GM23338 (cell line): ENCODE measurements around the gene KIF18B.

Source experiments
- EZH2 ChIP-seq: fragments of 200-600 bp; sonication (generic); IDR thresholded peaks from one replicate; pipeline ENCODE4 v1.8.0; 2017; ENCODE audit warnings: antibody characterized with exemption, mild to moderate bottlenecking, low read depth; ENCODE audit not compliant: unreplicated experiment
- EZH2phosphoT487 ChIP-seq: fragments of 200-600 bp; sonication (generic); IDR thresholded peaks from one replicate; pipeline ENCODE4 v1.8.1; 2018; ENCODE audit warnings: antibody characterized with exemption; ENCODE audit not compliant: unreplicated experiment
- POLR2AphosphoS5 ChIP-seq: IDR thresholded peaks from 2 replicates; pipeline ENCODE4 v1.6.1; 2016; ENCODE audit warnings: antibody characterized with exemption, low read depth
- TF ChIP-seq, protein P1 (sequence below): IDR thresholded peaks from one replicate; pipeline ENCODE4 v1.6.1; 2018; ENCODE audit warnings: antibody characterized with exemption; ENCODE audit not compliant: unreplicated experiment
- TF ChIP-seq, protein P2 (sequence below), 2 experiments: fragments of 200-600 bp in 1 of 2; sonication (generic) in 1 of 2; conservative IDR thresholded peaks; 2 replicates each; pipeline versions ENCODE4 v1.5.1 to v1.6.1; 2016 to 2017; ENCODE audit warnings: antibody characterized with exemption in 2 of 2, low read depth in 2 of 2, mild to moderate bottlenecking in 2 of 2, moderate library complexity in 1 of 2

DNA sequence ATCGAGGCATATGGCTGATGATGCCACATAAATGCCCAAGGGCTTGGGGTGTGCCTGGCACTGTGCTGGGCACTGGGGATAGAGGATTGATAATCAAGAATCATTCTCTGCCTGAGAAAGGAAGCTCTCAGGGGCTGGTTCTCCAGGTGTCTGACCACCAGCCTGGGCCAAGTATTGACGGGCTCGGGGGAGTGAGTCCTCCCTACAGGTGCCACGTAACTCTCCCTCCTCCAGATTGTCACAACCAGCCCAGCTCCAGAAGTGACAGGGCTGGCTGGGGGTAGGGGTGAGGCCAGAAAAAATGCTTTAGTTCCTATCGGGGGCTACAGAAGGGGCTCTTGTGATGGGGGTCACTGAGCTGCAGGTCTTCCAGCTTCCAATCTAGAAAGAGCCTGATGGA is 31.2 kb upstream of the KIF18B start:
- TF ChIP-seq, protein P1, sequence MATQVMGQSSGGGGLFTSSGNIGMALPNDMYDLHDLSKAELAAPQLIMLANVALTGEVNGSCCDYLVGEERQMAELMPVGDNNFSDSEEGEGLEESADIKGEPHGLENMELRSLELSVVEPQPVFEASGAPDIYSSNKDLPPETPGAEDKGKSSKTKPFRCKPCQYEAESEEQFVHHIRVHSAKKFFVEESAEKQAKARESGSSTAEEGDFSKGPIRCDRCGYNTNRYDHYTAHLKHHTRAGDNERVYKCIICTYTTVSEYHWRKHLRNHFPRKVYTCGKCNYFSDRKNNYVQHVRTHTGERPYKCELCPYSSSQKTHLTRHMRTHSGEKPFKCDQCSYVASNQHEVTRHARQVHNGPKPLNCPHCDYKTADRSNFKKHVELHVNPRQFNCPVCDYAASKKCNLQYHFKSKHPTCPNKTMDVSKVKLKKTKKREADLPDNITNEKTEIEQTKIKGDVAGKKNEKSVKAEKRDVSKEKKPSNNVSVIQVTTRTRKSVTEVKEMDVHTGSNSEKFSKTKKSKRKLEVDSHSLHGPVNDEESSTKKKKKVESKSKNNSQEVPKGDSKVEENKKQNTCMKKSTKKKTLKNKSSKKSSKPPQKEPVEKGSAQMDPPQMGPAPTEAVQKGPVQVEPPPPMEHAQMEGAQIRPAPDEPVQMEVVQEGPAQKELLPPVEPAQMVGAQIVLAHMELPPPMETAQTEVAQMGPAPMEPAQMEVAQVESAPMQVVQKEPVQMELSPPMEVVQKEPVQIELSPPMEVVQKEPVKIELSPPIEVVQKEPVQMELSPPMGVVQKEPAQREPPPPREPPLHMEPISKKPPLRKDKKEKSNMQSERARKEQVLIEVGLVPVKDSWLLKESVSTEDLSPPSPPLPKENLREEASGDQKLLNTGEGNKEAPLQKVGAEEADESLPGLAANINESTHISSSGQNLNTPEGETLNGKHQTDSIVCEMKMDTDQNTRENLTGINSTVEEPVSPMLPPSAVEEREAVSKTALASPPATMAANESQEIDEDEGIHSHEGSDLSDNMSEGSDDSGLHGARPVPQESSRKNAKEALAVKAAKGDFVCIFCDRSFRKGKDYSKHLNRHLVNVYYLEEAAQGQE: no peak
- TF ChIP-seq POLR2AphosphoS5 (no peak), EZH2 (no peak), EZH2phosphoT487 (no peak)
- TF ChIP-seq, protein P2, sequence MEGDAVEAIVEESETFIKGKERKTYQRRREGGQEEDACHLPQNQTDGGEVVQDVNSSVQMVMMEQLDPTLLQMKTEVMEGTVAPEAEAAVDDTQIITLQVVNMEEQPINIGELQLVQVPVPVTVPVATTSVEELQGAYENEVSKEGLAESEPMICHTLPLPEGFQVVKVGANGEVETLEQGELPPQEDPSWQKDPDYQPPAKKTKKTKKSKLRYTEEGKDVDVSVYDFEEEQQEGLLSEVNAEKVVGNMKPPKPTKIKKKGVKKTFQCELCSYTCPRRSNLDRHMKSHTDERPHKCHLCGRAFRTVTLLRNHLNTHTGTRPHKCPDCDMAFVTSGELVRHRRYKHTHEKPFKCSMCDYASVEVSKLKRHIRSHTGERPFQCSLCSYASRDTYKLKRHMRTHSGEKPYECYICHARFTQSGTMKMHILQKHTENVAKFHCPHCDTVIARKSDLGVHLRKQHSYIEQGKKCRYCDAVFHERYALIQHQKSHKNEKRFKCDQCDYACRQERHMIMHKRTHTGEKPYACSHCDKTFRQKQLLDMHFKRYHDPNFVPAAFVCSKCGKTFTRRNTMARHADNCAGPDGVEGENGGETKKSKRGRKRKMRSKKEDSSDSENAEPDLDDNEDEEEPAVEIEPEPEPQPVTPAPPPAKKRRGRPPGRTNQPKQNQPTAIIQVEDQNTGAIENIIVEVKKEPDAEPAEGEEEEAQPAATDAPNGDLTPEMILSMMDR (conservative IDR thresholded peaks at IDR 0.05; ENCODE audit: low read depth in 2 of 2): no peak
